HepG2 (cell line): ENCODE measurements around the gene CEP68. TPM values are rescaled to one million over a fixed set of nuclear protein-coding genes. Genes with fewer than 3 reads are reported as not detected.

Source experiments
- ATAC-seq: fragments of 200-7000 bp; cut with Tn5 transposase; 3 replicates; pipeline ENCODE4 v1.9.1; 2020; ENCODE audit warnings: mild to moderate bottlenecking, moderate library complexity
- BruUV-seq: library from RNA; stranded (reverse); fragments of 400-500 nt; replicated peaks from 2 replicates; lab custom pipeline; 2021; lab: Mats Ljungman, UMichigan
- CTCF ChIA-PET: fragments of 300-600 bp; formaldehyde crosslinking; extraction: SDS; loops from one replicate; lab custom pipeline; 2021; ENCODE audit warnings: low total read pairs, inconsistent platforms, low intra/inter-chr PET ratio; lab: Yijun Ruan, JAX
- POLR2A ChIA-PET: fragments of 350-600 bp; sonication (Branson Sonifier 250); formaldehyde crosslinking; loops from one replicate; lab custom pipeline; 2020; ENCODE audit warnings: antibody characterized with exemption, inconsistent platforms; lab: Yijun Ruan, JAX
- DNase-seq: peaks from one replicate; pipeline ENCODE4 v3.0.0-alpha.2; 2015; ENCODE audit warnings: low spot score
- FAIRE-seq: peaks from 3 replicates; lab custom pipeline; 2011; peaks lifted over from hg19 to GRCh38; lab: Jason Lieb, UNC
- H2AFZ ChIP-seq: one replicate; pipeline ENCODE4 v1.6.1; 2011; ENCODE audit warnings: low read length, inconsistent platforms
- H3K27ac ChIP-seq: fragments of 300-600 bp; 3 replicates; pipeline ENCODE4 v1.8.0; 2011; ENCODE audit warnings: mixed run types, mild to moderate bottlenecking, mixed read lengths, low read length, inconsistent platforms; ENCODE audit not compliant: insufficient read depth; ENCODE audit errors: extremely low read length
- H3K27me3 ChIP-seq, 2 experiments: fragments of 200-600 bp in 1 of 2; 2 replicates in 1 of 2; 3 replicates in 1 of 2; pipeline versions ENCODE4 v1.6.0 to v1.8.0; 2011; ENCODE audit warnings: low read length in 2 of 2, mild to moderate bottlenecking in 2 of 2, moderate library complexity in 2 of 2, inconsistent platforms in 1 of 2; ENCODE audit not compliant: insufficient read depth in 2 of 2, control insufficient read depth in 1 of 2
- H3K36me3 ChIP-seq, 2 experiments: fragments of 200-600 bp in 1 of 2; replicated peaks in 1 of 2; 2 replicates in 1 of 2; 3 replicates in 1 of 2; pipeline versions ENCODE4 v1.5.1 to v1.8.0; 2011; ENCODE audit warnings: low read length in 2 of 2, inconsistent platforms in 1 of 2; ENCODE audit not compliant: insufficient read depth in 2 of 2, control insufficient read depth in 1 of 2
- H3K4me1 ChIP-seq: 2 replicates; pipeline ENCODE4 v1.5.1; 2012; ENCODE audit warnings: low read length, inconsistent platforms; ENCODE audit not compliant: insufficient read depth
- H3K4me2 ChIP-seq: 2 replicates; pipeline ENCODE4 v1.6.0; 2011; ENCODE audit warnings: low read depth, low read length, inconsistent platforms
- H3K4me3 ChIP-seq, 3 experiments: fragments of 200-600 bp in 1 of 3; sonication (generic), shearing (Covaris generic) in 1 of 3; replicated peaks in 1 of 3; 2 replicates each; pipeline ENCODE4 v1.5.1; 2011 to 2016; ENCODE audit warnings: low read length in 3 of 3, inconsistent platforms in 2 of 3, low read depth in 2 of 3, mild to moderate bottlenecking in 2 of 3, control low read depth in 1 of 3, mixed read lengths in 1 of 3; ENCODE audit not compliant: insufficient read depth in 1 of 3
- H3K79me2 ChIP-seq: one replicate; pipeline ENCODE4 v1.6.1; 2011; ENCODE audit warnings: low read length, inconsistent platforms; ENCODE audit not compliant: insufficient read depth
- H3K9ac ChIP-seq: 2 replicates; pipeline ENCODE4 v1.6.0; 2011; ENCODE audit warnings: mild to moderate bottlenecking, low read depth, low read length, inconsistent platforms; ENCODE audit not compliant: insufficient read depth
- H3K9me3 ChIP-seq: 2 replicates; pipeline ENCODE4 v1.5.1; 2012; ENCODE audit warnings: mild to moderate bottlenecking, low read length
- H4K20me1 ChIP-seq: 2 replicates; pipeline ENCODE4 v1.6.0; 2011; ENCODE audit warnings: inconsistent platforms, mild to moderate bottlenecking, low read length, moderate library complexity; ENCODE audit not compliant: insufficient read depth
- AKNA ChIP-seq: sonication (generic); formaldehyde crosslinking; IDR thresholded peaks from 2 replicates; pipeline ENCODE4 v1.4.0; 2020; ENCODE audit warnings: missing genetic modification reagents, borderline replicate concordance
- EEA1 ChIP-seq: sonication (generic); formaldehyde crosslinking; IDR thresholded peaks from 2 replicates; pipeline ENCODE4 v1.5.1; 2020; ENCODE audit warnings: mild to moderate bottlenecking, missing genetic modification reagents, borderline replicate concordance
- FLYWCH1 ChIP-seq: sonication (generic); formaldehyde crosslinking; IDR thresholded peaks from 2 replicates; pipeline ENCODE4 v1.8.1; 2023; ENCODE audit warnings: mild to moderate bottlenecking, missing genetic modification reagents
- HOXA3 ChIP-seq: sonication (generic); formaldehyde crosslinking; IDR thresholded peaks from 2 replicates; pipeline ENCODE4 v1.5.0; 2020; ENCODE audit warnings: missing genetic modification reagents
- U2AF2 ChIP-seq: fragments of 200-400 bp; formaldehyde crosslinking; IDR thresholded peaks from 2 replicates; pipeline ENCODE4 v1.6.1; 2017; ENCODE audit warnings: low read depth, mild to moderate bottlenecking, low read length
- ZNF383 ChIP-seq: sonication (generic); formaldehyde crosslinking; IDR thresholded peaks from 2 replicates; pipeline ENCODE4 v1.4.0; 2020; ENCODE audit warnings: missing genetic modification reagents, mild to moderate bottlenecking, borderline replicate concordance
- ZNF589 ChIP-seq: sonication (generic); formaldehyde crosslinking; conservative IDR thresholded peaks from 2 replicates; pipeline ENCODE4 v1.8.0; 2022; ENCODE audit warnings: mild to moderate bottlenecking, moderate library complexity, missing genetic modification reagents
- ZNF770 ChIP-seq: sonication (generic); formaldehyde crosslinking; IDR thresholded peaks from 2 replicates; pipeline ENCODE4 v1.5.0; 2020; ENCODE audit warnings: mild to moderate bottlenecking, missing genetic modification reagents
- ZNF841 ChIP-seq: sonication (generic); formaldehyde crosslinking; IDR thresholded peaks from 2 replicates; pipeline ENCODE4 v1.8.1; 2023; ENCODE audit warnings: missing genetic modification reagents, borderline replicate concordance
- WGBS: methylation state at CpG from one replicate; pipeline ENCODE4 v1.1.6; 2017; ENCODE audit warnings: low lambda C conversion rate; 5-methylcytosine and 5-hydroxymethylcytosine counted together
- in situ Hi-C: cut with HindIII; loops from 2 replicates; pipeline ENCODE4 v1.10.0; 2017; ENCODE audit warnings: low pct_unique_long_range_greater_than_20kb; ENCODE audit not compliant: extremely low pct_ligation_motif_present
- intact Hi-C: fragments of 100-400 bp; cut with micrococcal nuclease; formaldehyde crosslinking; loops from one replicate; pipeline ENCODE4 v1.10.0; 2022; ENCODE audit not compliant: unreplicated experiment
- polyA plus RNA-seq, 8 experiments: library from polyadenylated mRNA; depleted of rRNA in 3 of 8; stranded (reverse) in 7 of 8; unstranded in 1 of 8; fragments of >200 nt; fragmentation: Illumina TruSeq in 4 of 8; extraction: Trizol in 4 of 8; gene quantifications; 2 replicates each; pipeline versions ENCODE4 v1.2.1 to v1.2.3, GENCODE V29; 2011 to 2016; ENCODE audit warnings: low read depth in 4 of 8, missing spikeins in 1 of 8, mixed read lengths in 1 of 8; ENCODE audit not compliant: insufficient read depth in 1 of 8
- total RNA-seq, 5 experiments: library from RNA; depleted of rRNA; stranded (reverse); fragments of >200 nt; fragmentation: Illumina TruSeq; extraction: Trizol; gene quantifications; 2 replicates each; pipeline ENCODE4 v1.2.3, GENCODE V29; 2016; ENCODE audit warnings: low read depth in 1 of 5

Gene CEP68
- total and polyA plus RNA-seq, 2 of the 13 experiments (the other 11 are each of a cell fraction or from before 2014, with no cell fraction given), result 5.7 to 9.3 TPM

GRCh38 chr2:65113816-65114215 lies 57.6 kb downstream of the CEP68 start:
- Histone ChIP-seq H3K4me2 (no peak overlapping the region), H3K4me3 (no peak overlapping the region), H3K9ac (no peak overlapping the region), H3K79me2 (peaks cover 98% of the 10 kb centered on the region), H4K20me1 (peaks cover 94% of the 10 kb centered on the region), H2AFZ (no peak overlapping the region), H3K36me3 (peaks cover 3 to 13% of the 10 kb centered on the region in 2 experiments), H3K4me1 (peaks cover 40% of the 10 kb centered on the region), H3K27ac (peak overlapping the region; percentile 3), H3K27me3 (no peaks in the 10 kb centered on the region), H3K9me3 (no peaks in the 10 kb centered on the region)
- in situ Hi-C loops (no loop called here), intact Hi-C loops (loop anchor here (2.0 kb wide), 1 partner anchor 15 kb away; no protein-coding TSS in a partner anchor)
- FAIRE-seq (no peak), ATAC-seq (no peak), DNase-seq (no peak)
- TF ChIP-seq HOXA3 (CRISPR knock-in tag) (no peak), U2AF2 (no peak), AKNA (CRISPR knock-in tag) (no peak), EEA1 (CRISPR knock-in tag) (no peak), FLYWCH1 (CRISPR knock-in tag) (no peak), ZNF841 (CRISPR knock-in tag) (no peak), ZNF383 (CRISPR knock-in tag) (no peak), ZNF589 (CRISPR knock-in tag) (no peak), ZNF770 (CRISPR knock-in tag) (no peak)
- POLR2A ChIA-PET, result interaction anchor here (1.9 kb wide), 1 partner anchor 58 kb away, joined by 5 read pairs; the partner anchor contains the start of gene CEP68
- CTCF ChIA-PET, result no interaction called here
- WGBS, result 92% methylated on average over 2 of the region's 2 CpGs
- BruUV-seq, result TSS peak; percentile 4
